HG02938 (cell line): Measurements from ENCODE around the gene IRF7.

Experiments
- ATAC-seq: cut with Tn5 transposase; IDR thresholded peaks from one replicate; pipeline ENCODE4 v1.9.1; 2021; ENCODE audit warnings: mild to moderate bottlenecking, moderate library complexity; ENCODE audit not compliant: unreplicated experiment

The IRF7 gene

GRCh38 chr11:567629-568292 lies 48.0 kb downstream of the IRF7 start:
- no peak for ATAC-seq

GRCh38 chr11:567011-567628 lies 48.6 kb downstream of the IRF7 start:
- ATAC-seq, result no peak

GRCh38 chr11:565921-566509 lies 49.7 kb downstream of the IRF7 start:
- ATAC-seq, result no peak

- ATAC-seq, result no peak
Observed at GRCh38 chr11:563812-564578, 51.8 kb downstream of the IRF7 start.

GRCh38 chr11:563066-563811 lies 52.5 kb downstream of the IRF7 start:
- no peak for ATAC-seq
